Measurements from ENCODE around the gene COX8A. TPM values are rescaled to one million over a fixed set of nuclear protein-coding genes. Genes with fewer than 3 reads are reported as not detected.

COX8A gene
- total RNA-seq, 1 experiment from 2014 or later: 587 TPM

DNA sequence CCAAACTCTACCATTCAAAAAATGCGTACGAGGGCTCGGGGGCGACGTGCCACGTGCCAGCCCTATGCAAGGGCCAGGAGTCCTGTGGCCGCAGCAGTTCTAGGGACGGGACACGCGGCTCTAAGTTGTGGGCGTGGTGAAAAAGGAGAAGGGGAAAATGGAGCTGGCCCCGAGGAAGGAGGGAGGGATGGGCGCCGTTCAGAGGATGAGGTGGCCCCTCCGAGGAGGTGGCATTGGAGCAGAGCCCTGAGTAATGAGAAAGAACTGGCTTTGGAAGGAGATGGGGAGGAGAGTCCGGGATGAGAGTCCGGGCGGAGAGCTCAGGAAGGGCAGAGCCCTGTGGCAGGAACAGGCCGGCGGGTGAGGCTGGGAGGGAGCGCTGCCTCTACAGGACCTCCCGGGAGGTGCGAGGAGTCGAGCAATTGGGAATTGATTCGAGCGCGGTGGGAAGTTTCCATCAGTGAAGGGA is 32.8 kb downstream of the COX8A start:
- peak; percentile 49 for DNase-seq (ENCODE audit: low spot score)
- Mint-ChIP-seq H3K36me3 (peaks cover 8% of the 10 kb centered on the region), H3K27ac (0 out of 2 replicates have a peak overlapping the region, but pooled peaks have one; percentile 8), H3K4me3 (peak overlapping the region; percentile 69), H3K9me3 (peaks cover 14% of the 10 kb centered on the region), H3K4me1 (peaks cover 18% of the 10 kb centered on the region), H3K27me3 (ENCODE audit: low read depth) (peaks cover 98% of the 10 kb centered on the region)
- POLR2A ChIA-PET: no interaction called here
- peak; percentile 50 for ATAC-seq
- CTCF ChIA-PET: interaction anchor here (0.6 to 2.9 kb wide), 24 partner anchors 9 to 197 kb away, joined by 3 to 12 read pairs (median 4); partner anchors contain the start of gene COX8A
- TF ChIP-seq IRF2 (CRISPR knock-in tag; IDR thresholded peaks at IDR 0.05; ENCODE audit: borderline replicate concordance, low read depth): no peak
- TF ChIP-seq, protein P1, sequence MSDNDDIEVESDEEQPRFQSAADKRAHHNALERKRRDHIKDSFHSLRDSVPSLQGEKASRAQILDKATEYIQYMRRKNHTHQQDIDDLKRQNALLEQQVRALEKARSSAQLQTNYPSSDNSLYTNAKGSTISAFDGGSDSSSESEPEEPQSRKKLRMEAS (CRISPR knock-in tag; IDR thresholded peaks at IDR 0.05): peak; percentile 45
- TF ChIP-seq MYBL2 (CRISPR knock-in tag; IDR thresholded peaks at IDR 0.05): 0 out of 2 replicates have a peak, but pooled peaks have one; percentile 28
- TF ChIP-seq SP1 (CRISPR knock-in tag; conservative IDR thresholded peaks at IDR 0.05): 0 out of 2 replicates have a peak, but pooled peaks have one; percentile 16
- TF ChIP-seq, protein P2, sequence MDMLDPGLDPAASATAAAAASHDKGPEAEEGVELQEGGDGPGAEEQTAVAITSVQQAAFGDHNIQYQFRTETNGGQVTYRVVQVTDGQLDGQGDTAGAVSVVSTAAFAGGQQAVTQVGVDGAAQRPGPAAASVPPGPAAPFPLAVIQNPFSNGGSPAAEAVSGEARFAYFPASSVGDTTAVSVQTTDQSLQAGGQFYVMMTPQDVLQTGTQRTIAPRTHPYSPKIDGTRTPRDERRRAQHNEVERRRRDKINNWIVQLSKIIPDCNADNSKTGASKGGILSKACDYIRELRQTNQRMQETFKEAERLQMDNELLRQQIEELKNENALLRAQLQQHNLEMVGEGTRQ (CRISPR knock-in tag; IDR thresholded peaks at IDR 0.05): peak; percentile 49
- no peak for TF ChIP-seq JUN (CRISPR knock-in tag; IDR thresholded peaks at IDR 0.05)
- TF ChIP-seq ZNF263 (CRISPR knock-in tag; IDR thresholded peaks at IDR 0.05; ENCODE audit: low read depth): no peak

DNA sequence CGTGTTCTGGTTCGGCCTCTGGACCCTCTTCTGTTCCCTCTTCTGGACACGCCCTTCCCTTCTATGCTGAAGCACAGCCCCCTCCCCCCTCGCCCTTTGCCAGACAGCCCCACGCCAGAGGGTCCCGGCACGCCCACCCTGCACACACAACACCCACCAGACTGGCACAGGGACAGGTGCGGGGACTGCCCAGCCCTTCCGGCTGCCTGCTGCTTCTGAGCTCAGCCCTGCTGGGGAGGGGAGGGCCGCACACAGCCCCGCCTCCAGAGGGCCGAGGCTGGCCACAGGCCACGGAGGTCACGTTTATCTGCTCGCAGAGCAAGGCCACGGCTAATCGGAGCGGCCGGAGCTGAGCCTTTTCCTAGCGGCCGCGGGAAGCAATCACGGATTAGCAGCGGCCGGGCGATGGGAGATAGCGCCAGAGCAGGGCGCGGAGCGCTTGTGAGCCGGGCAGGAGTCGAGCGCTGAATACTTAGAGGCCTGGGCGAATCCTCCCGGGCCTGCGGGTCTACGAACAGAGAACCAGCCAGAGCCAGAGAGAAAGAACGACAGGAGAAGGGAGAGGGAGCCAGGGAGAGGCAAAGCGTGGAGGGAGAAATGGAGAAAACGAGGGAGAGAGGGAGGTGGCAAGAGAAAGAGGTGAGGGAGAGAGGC is 33.3 kb downstream of the COX8A start:
- peak; percentile 61 for ATAC-seq
- H3K27me3 Mint-ChIP-seq (ENCODE audit: low read depth): peaks cover 100% of the 10 kb centered on the region

DNA sequence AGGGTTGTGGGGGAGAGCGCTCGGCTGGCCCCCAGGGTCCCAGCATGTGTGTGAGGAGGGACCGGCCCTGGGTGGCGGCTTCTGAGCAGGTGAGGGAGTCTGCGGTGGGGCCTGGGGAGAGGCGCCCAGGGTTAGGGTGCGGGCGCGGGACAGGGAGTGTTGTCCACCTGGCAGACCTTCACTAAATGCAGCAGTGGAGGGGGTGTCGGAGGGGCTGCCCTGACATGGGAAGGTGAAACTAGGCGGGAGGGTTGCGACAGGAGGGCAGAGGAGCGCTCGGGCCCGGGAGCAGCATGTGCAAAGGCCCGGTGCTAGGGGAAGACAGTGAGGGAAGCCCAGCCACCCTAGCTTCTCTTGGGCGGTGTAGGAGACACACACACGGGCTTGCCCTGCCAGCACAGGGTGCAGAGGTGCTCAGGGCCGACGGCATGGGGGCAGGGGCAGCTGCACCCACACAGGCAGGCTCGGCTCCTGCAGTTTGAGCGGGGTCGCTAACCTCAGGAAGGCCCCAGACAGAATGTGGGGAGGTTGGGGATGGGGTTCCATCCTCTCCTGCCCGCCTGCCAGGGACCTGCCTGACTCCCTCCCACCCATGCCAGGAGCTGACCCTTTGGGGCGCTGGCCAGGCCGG is 34.0 kb downstream of the COX8A start:
- H3K27me3 Mint-ChIP-seq (ENCODE audit: low read depth): peaks cover 100% of the 10 kb centered on the region
- no peak for ATAC-seq
- POLR2A ChIA-PET: no interaction called here
- H3K36me3 Mint-ChIP-seq: peaks cover 8% of the 10 kb centered on the region
- peaks cover 14% of the 10 kb centered on the region for H3K9me3 Mint-ChIP-seq
- peaks cover 18% of the 10 kb centered on the region for H3K4me1 Mint-ChIP-seq
- DNase-seq (ENCODE audit: low spot score): no peak
- CTCF ChIA-PET: interaction anchor here (0.5 to 2.9 kb wide), 20 partner anchors 8 to 179 kb away, joined by 3 to 12 read pairs (median 5); partner anchors contain the start of gene COX8A
- H3K4me3 Mint-ChIP-seq: peak overlapping the region; percentile 69
- no peak overlapping the region for H3K27ac Mint-ChIP-seq
- TF ChIP-seq NFATC4 (CRISPR knock-in tag; IDR thresholded peaks at IDR 0.05) (no peak), NFE2L1 (CRISPR knock-in tag; IDR thresholded peaks at IDR 0.05) (no peak), OVOL2 (CRISPR knock-in tag; IDR thresholded peaks at IDR 0.05; ENCODE audit: borderline replicate concordance) (no peak), GABPB1 (CRISPR knock-in tag; IDR thresholded peaks at IDR 0.05) (no peak), TEAD4 (CRISPR knock-in tag; IDR thresholded peaks at IDR 0.05) (no peak), SMAD4 (CRISPR knock-in tag; IDR thresholded peaks at IDR 0.05) (no peak)
- TF ChIP-seq, protein P3, sequence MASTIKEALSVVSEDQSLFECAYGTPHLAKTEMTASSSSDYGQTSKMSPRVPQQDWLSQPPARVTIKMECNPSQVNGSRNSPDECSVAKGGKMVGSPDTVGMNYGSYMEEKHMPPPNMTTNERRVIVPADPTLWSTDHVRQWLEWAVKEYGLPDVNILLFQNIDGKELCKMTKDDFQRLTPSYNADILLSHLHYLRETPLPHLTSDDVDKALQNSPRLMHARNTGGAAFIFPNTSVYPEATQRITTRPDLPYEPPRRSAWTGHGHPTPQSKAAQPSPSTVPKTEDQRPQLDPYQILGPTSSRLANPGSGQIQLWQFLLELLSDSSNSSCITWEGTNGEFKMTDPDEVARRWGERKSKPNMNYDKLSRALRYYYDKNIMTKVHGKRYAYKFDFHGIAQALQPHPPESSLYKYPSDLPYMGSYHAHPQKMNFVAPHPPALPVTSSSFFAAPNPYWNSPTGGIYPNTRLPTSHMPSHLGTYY (CRISPR knock-in tag; IDR thresholded peaks at IDR 0.05): no peak
- TF ChIP-seq, protein P4, sequence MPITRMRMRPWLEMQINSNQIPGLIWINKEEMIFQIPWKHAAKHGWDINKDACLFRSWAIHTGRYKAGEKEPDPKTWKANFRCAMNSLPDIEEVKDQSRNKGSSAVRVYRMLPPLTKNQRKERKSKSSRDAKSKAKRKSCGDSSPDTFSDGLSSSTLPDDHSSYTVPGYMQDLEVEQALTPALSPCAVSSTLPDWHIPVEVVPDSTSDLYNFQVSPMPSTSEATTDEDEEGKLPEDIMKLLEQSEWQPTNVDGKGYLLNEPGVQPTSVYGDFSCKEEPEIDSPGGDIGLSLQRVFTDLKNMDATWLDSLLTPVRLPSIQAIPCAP (CRISPR knock-in tag; IDR thresholded peaks at IDR 0.05): no peak
- TF ChIP-seq, protein P5, sequence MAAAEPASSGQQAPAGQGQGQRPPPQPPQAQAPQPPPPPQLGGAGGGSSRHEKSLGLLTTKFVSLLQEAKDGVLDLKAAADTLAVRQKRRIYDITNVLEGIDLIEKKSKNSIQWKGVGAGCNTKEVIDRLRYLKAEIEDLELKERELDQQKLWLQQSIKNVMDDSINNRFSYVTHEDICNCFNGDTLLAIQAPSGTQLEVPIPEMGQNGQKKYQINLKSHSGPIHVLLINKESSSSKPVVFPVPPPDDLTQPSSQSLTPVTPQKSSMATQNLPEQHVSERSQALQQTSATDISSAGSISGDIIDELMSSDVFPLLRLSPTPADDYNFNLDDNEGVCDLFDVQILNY (CRISPR knock-in tag; IDR thresholded peaks at IDR 0.05): no peak
- TF ChIP-seq, protein P6, sequence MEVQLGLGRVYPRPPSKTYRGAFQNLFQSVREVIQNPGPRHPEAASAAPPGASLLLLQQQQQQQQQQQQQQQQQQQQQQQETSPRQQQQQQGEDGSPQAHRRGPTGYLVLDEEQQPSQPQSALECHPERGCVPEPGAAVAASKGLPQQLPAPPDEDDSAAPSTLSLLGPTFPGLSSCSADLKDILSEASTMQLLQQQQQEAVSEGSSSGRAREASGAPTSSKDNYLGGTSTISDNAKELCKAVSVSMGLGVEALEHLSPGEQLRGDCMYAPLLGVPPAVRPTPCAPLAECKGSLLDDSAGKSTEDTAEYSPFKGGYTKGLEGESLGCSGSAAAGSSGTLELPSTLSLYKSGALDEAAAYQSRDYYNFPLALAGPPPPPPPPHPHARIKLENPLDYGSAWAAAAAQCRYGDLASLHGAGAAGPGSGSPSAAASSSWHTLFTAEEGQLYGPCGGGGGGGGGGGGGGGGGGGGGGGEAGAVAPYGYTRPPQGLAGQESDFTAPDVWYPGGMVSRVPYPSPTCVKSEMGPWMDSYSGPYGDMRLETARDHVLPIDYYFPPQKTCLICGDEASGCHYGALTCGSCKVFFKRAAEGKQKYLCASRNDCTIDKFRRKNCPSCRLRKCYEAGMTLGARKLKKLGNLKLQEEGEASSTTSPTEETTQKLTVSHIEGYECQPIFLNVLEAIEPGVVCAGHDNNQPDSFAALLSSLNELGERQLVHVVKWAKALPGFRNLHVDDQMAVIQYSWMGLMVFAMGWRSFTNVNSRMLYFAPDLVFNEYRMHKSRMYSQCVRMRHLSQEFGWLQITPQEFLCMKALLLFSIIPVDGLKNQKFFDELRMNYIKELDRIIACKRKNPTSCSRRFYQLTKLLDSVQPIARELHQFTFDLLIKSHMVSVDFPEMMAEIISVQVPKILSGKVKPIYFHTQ (CRISPR knock-in tag; IDR thresholded peaks at IDR 0.05): no peak
- TF ChIP-seq, protein P7, sequence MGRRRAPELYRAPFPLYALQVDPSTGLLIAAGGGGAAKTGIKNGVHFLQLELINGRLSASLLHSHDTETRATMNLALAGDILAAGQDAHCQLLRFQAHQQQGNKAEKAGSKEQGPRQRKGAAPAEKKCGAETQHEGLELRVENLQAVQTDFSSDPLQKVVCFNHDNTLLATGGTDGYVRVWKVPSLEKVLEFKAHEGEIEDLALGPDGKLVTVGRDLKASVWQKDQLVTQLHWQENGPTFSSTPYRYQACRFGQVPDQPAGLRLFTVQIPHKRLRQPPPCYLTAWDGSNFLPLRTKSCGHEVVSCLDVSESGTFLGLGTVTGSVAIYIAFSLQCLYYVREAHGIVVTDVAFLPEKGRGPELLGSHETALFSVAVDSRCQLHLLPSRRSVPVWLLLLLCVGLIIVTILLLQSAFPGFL (CRISPR knock-in tag; IDR thresholded peaks at IDR 0.05; ENCODE audit: borderline replicate concordance): no peak
- TF ChIP-seq, protein P8, sequence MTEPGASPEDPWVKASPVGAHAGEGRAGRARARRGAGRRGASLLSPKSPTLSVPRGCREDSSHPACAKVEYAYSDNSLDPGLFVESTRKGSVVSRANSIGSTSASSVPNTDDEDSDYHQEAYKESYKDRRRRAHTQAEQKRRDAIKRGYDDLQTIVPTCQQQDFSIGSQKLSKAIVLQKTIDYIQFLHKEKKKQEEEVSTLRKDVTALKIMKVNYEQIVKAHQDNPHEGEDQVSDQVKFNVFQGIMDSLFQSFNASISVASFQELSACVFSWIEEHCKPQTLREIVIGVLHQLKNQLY (CRISPR knock-in tag; IDR thresholded peaks at IDR 0.05): no peak

More for the DNA sequence above, 33.3 kb downstream of the COX8A start:
- Mint-ChIP-seq H3K36me3 (peaks cover 8% of the 10 kb centered on the region), H3K9me3 (peaks cover 14% of the 10 kb centered on the region), H3K4me3 (peak overlapping the region; percentile 69), H3K27ac (no peak overlapping the region), H3K4me1 (peaks cover 18% of the 10 kb centered on the region)
- peak; percentile 64 for DNase-seq (ENCODE audit: low spot score)
- ChIA-PET POLR2A (no interaction called here), CTCF (interaction anchor here (0.6 to 2.9 kb wide), 24 partner anchors 9 to 196 kb away, joined by 3 to 12 read pairs (median 4); partner anchors contain the start of gene COX8A)
- TF ChIP-seq GABPB1 (CRISPR knock-in tag; IDR thresholded peaks at IDR 0.05) (peak; percentile 54; the same call in 1 of the 2 replicates), ELF4 (CRISPR knock-in tag; IDR thresholded peaks at IDR 0.05; ENCODE audit: low read depth) (no peak), TEAD4 (CRISPR knock-in tag; IDR thresholded peaks at IDR 0.05) (no peak), SP1 (CRISPR knock-in tag; conservative IDR thresholded peaks at IDR 0.05) (0 out of 2 replicates have a peak, but pooled peaks have one; percentile 30)
- TF ChIP-seq, protein P9, sequence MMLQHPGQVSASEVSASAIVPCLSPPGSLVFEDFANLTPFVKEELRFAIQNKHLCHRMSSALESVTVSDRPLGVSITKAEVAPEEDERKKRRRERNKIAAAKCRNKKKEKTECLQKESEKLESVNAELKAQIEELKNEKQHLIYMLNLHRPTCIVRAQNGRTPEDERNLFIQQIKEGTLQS (CRISPR knock-in tag; conservative IDR thresholded peaks at IDR 0.05): no peak
